SIG-M5 (cell line): ENCODE data around the gene TTF1.
A peak's percentile ranks its signal among the peaks of the same experiment; 100 is the strongest.

Experiments used
- DNase-seq: peaks from one replicate; lab custom pipeline; 2025; lab: John Stamatoyannopoulos, UW

Gene TTF1, protein sequence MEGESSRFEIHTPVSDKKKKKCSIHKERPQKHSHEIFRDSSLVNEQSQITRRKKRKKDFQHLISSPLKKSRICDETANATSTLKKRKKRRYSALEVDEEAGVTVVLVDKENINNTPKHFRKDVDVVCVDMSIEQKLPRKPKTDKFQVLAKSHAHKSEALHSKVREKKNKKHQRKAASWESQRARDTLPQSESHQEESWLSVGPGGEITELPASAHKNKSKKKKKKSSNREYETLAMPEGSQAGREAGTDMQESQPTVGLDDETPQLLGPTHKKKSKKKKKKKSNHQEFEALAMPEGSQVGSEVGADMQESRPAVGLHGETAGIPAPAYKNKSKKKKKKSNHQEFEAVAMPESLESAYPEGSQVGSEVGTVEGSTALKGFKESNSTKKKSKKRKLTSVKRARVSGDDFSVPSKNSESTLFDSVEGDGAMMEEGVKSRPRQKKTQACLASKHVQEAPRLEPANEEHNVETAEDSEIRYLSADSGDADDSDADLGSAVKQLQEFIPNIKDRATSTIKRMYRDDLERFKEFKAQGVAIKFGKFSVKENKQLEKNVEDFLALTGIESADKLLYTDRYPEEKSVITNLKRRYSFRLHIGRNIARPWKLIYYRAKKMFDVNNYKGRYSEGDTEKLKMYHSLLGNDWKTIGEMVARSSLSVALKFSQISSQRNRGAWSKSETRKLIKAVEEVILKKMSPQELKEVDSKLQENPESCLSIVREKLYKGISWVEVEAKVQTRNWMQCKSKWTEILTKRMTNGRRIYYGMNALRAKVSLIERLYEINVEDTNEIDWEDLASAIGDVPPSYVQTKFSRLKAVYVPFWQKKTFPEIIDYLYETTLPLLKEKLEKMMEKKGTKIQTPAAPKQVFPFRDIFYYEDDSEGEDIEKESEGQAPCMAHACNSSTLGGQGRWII

DNA sequence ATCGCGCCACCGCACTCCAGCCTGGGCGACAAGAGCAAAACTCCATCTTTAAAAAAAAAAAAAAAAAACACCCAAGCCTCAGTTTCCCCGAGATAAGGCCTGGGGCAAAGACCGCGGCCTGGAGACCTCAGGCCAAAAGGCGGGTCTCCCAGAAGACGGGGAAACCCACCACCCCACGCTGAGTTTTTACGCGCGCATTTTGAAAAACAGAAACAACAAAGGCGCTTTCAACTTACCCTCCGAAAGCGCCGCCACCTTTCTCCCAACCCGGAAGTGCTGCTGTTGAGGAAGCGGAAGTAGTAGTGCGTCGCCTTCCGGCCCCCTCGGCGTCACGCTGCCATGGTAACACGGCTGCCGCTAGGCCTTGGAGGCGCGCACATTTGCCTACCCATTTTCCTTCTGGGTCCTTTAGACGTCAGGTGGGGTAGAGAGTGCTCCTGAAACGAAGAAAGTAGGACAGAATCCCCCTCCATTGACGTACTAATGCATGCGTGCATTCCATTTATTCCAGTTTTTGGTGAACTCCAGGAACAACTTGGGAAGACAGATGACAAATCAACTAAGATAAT, at the start of gene TTF1:
TSS of gene TTF1 (minus strand) at position 287 of the 569 bp plus-strand sequence. CDS start 4,019 bp downstream, outside the sequence.
- peak; percentile 74 for DNase-seq

DNA sequence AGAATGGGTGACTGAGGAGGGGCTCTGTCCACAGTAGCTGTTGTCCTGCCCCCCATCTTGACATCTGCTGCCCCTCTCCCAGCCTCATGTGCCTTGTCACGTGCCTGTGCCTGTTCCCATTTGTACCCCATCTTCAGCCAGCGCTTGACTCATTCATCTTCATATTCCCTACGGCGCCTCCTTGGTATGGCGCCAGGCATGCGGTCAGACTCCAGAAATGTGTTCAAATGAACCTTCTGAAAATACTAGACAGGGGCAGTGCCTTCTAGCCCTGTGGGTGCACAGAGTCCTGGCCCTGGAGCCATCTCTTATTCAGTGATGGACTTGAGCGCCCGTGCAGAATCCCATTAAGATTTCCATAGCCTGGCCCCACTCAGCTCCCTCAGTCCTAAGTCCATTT, 49.6 kb upstream of the TTF1 start:
- DNase-seq = no peak

DNA sequence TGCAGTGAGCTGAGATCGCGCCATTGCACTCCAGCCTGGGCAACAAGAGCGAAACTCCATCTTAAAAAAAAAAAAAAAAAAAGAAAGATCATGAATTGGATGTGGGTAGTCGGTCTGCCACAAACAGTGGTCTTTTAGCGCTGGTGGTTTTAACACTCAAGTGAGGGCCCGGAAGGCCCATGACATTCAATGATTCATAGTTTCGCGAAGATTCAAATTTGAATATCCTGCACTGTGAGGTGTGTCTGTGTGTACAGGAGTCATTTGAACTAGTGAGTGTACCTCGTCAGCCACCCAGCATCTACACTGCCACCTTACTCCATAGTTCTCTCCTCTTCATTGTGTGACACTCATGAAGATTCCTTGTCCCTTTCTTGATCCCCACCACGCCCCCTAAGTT, 44.6 kb upstream of the TTF1 start:
- no peak for DNase-seq

DNA sequence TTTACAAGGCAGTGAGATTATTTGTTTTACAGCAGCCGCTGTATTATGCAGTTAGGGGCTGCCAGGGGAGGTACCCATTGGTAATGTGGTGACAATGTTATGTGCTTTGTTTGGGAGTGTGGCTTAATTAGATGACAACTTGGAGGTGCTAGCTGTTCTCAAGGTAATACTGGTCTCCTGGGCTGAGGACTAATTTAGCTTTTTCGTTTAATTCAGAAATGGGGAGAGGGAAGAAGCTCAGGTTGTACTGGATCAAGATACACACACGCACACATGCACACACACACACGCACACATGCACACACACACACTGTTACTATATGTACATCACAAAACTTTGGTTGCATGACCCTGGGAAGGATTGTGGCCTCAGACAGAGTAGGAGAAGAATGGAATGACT, 41.3 kb upstream of the TTF1 start:
- no peak for DNase-seq

DNA sequence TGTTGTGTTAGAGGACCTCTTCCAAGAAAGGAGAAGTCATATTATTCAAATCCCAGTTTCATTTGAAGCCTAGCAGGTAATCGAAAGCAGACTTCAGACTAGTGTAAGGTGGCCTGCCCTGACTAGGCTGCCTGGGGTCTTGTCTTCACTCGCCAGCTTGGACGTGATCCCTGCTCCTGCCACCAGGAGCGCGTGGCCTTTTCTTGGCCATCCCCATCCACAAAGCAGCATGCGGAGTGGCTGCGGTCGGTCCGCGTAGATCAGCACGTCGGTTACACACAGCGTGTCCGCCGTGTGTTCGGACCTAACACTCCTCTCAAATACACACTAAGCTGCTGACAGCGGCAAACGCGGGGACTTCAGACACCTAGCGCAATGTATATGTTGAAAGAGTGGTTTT, 40.7 kb upstream of the TTF1 start:
- no peak for DNase-seq

DNA sequence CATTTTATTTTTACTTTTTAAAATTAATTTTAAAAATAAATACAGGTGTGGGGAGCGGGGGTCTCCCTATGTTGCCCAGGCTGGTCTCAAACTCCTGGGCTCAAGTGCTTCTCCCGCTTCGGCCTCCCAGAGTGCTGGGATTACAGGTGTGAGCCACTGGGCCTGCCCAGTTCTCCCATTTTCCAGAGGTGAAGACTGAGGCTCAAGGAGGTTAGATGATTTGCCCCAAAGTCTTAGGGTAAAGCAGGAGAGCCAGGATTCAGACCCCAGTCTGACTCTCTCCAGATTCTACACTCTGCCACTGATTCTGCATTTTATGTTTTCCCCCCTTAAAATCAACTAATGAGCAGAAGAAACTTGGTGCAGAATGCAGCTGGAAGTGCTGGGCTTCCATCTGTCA, 40.2 kb upstream of the TTF1 start:
- DNase-seq = no peak

DNA sequence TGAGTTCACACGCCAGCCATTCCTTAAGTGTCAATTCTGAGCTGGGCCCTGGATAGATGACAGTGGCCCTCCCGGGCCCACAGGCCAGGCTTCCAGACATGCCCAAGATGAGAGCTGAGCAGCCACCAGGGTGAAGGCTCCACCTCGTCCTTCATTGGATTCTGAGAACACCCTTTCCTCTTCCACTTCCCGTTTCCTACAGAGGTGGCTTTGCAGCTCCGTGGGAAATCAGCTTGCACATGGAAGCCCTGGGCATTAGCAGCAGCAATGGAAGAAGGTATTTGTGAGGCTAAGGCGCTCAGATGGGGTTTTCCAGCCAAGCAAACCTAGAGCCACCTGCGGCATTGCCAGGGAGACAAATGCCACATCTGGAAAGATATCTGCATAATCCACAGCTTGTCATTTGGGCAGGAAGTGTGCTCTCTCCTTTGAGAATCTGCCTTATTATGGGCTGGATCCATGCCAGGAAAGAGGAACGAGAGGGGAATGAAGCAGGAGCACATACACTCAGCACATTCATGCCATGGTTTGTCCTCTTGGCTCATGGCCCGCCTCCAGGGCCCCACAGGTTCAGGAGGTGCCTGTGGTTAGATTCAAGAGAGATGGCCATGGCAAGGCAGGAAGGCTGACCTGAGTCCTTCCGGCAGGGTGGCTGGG, 37.4 kb upstream of the TTF1 start:
- DNase-seq = no peak

DNA sequence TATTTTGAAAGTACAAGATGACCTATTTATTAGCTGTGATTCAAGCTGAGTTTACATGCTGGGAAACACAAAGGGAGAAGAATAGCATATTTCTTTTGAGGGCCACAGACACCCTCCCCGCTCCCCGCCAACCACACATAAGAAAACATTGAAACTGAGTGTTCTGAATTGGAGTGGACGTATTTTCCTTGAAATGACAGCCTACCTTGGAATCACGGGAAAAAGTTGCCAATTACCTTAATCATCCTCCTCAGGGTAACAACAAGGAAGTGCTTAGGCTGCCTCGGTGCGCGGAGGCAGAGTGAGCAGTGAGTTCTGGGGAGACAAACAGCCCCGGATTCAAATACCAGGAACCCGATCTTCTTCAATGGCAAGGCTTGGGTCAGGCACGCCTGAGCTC, 34.8 kb upstream of the TTF1 start:
- no peak for DNase-seq

DNA sequence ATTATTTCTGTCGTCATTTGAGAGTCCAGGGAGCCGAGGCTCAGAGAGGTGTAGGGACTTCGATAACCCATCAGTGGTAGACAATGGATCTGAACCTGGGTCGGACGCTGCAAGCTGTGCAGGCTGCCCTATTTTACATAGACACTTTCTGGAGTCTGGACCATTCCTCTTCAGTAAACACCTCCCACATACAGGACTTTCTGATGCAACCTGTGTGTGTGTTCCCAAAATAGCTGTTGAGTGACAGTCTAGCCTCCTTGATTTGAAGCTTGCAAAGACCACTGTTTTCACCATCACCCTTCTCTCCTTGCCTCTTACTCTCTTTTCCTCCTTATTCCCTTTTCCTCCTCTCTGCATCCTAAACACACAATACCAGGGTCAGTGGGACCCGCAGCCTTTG, 34.1 kb upstream of the TTF1 start:
- DNase-seq = no peak

DNA sequence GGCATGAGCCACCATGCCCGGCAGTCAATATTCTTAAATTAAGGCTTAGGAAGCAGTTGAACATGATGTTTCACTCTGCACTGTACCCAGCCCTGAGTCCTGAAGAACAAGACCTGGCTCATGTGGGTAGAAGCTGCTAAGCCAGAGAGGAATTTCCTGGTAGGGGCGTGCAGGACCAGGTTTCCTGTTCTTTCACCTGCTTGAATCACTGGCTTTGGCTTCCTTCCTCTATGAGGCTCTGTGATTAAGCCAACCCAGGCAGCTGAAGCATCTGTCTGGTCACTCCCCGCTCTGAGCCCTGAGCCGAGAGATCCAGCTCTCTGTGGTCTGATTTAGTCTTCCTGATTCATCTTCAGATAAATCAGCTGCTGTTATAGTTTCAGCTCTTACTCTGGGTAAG, 32.5 kb upstream of the TTF1 start:
- DNase-seq = no peak

DNA sequence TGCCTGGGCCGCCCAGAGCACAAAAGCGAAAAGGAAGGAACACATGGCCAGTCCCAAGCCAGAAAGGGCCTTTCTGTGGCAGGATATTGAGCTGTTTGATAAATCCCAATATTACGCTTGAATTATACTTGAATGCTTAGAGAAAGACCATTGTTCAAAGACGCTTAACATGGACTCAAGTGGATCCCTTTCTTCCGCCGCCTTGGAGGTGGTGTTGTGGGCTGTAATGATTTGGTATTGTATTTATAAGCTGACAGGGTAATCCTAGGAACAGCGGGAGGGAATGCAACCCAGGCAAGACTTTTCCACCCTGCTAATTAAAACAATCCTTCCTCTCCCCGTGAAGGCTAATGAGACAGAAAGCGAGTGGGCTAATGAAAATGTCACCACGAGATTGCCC, 28.2 kb upstream of the TTF1 start:
- no peak for DNase-seq

DNA sequence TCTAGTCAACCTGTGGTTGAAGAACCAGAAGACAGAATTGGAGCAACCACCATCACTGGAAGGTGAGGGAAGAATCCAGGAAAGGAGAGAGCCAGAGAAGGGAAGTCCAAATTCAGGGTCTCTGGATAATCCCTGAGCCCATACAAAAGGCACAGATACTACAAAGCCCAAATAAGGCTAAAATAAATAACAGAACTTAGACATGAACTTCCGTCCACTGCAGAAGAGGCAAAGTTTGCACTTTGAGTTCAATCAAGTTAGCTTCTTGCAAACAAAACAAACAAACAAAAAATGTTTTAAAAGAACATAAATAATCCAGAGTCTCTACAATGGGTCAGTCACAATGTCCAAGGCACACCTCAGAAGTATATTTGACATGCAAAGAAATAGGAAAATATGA, 24.4 kb upstream of the TTF1 start:
- DNase-seq = no peak

DNA sequence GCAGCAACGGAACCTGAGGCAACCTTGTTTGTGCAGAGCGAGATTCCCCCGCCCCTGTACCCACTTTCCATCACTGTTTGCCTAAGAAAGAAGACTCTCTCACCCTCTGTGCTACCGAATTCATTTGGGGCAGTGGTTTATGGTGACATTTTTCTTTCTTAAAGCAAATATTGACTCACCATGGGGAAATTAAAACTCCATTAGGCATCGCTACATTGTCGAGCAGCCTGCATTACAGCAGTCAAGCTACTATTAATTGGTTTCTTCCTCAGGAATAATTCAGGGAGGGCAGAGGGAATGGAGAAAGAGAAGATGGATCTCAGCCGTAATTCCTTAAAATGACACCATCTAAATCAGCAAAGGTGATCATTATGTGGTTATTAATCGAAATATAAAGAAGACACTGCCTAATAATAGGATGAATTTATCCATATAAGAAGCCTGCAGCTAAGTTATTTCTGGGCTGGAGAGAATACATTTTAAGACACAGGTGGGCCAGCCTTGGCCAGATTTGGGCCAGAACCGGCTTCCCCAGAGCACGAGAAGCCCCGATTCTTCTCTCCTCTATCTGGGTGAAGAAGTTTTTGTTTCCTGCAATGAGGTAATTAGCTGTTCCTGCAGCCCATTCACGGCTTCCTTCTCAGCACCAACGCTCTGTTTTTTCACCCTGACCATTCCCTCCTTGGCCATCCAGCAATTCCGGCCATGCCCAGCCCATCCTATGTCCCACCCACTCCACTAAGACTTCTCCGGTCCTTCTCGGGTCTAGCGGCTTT, 20.2 kb upstream of the TTF1 start:
- no peak for DNase-seq

DNA sequence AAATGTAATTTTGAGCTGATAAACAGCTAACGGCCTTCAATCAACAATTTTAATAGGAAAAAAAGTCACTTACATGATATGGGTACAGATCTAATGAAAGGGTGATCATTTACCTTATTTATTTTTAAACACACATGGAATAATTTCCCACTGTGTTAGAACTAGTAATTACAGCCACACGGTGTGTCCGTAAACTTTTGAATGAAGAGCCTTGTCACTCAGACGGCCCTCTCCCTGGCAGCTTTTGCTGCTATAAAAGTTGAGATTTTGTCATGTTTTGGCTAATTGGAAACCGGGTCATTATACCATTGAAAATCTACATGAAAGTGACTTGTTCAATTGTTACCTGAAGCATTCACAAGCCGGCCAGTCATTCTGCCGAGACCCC, 19.0 kb upstream of the TTF1 start:
- no peak for DNase-seq

DNA sequence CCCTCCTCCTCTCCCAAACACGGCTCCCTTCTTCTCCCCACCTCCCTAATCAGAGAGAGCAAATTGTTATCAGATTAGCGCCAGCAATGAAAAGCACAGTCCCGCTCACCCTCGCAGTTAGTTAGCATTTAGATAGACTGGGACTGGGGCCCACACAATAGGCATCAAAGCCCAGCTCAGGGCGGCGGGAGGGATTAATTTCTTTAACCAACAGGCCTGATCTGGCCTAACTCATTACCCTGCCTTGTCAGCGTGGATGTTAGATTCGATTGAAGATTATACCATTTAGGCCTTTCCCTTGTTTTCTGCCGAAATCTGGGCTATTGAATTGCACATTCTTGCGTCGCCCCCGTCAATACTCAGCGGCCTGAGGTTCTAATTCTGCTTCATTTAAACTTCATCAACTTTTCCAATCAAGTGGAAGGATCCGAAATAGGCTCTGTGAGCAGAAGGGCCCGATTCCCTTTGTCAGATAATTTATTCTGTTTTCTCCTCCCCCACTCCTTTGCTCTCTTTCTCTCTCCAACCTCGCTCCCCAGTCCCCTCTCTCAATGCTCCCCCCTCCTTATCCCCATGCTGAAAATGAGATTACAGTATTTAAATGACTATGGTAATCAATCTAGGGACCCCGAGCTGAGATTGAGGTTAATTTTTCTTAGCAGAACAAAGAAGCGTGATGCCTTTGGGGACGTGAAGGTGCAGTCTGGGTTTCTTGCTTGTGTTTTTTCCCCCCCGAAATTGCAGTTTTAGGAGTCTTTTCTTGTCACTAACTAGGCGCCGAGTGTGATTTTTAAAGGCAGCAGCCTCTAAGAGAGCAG, 18.4 kb upstream of the TTF1 start:
- no peak for DNase-seq

DNA sequence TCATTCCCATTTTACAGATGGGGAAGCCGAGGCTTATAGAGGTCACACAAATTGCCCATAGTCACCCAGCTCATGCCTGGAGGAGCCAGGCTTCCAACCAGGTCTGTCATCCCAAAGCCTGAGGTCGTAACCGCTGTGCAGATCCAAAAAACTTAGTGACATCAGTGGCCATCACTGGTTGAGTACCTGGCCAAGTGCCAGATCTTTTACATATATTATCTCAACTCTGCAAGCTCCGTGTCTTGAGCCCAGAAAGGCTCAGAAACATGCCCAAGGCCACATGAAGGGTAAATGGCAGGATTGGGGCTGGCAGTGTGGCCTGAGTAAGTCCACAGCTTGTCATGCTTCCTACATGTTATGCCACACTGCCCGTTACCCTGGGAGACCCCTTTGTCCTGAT, 16.9 kb upstream of the TTF1 start:
- DNase-seq = no peak

DNA sequence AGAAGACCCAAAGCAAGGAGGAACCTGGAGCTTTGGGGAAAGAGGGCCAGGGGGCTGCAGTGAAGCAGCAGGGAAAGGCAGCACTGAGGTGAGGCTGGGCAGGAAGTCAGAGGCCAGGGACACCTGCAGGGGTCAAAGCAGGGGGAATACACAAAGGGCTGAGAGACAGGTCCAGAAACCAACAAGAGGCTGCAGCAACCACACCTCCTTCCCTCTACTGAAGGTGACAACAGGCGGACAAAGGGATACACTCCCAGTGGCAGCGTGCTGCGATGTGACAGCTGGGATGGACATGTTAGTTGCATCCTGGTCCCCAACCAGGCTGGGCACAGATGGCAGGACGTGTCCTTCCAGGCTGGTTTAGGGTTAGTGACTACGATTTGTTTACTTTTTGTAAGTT, 15.9 kb upstream of the TTF1 start:
- DNase-seq = no peak

DNA sequence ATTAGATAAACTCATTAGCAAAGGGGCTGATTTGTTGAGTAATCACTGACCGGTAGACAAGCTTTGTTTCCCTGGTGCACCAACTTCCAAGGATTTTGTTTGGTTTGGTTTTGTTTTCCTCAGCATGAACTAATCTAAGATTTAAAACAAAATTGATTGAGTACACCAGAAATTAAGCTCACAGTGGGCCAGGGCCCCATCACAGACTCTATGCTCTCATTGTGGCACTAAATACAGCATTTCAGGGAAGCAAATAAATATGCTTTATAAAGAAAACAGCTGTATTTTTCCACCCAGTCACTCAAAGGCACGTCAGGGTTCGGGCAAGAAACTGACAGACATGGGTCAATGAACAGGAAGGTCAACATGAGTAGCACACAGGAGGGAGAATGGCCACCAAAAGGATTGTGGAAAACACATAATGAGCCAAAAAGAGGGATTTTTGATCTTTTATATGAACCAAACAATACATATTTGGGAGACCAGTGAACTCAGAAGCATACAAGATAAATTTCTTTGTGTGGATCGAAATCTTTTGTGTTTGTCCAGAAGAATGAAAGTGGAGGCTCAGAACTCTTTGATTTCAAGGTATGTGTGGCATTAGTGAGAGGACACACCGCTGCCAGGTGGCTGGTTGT, 12.2 kb upstream of the TTF1 start:
- DNase-seq = no peak

DNA sequence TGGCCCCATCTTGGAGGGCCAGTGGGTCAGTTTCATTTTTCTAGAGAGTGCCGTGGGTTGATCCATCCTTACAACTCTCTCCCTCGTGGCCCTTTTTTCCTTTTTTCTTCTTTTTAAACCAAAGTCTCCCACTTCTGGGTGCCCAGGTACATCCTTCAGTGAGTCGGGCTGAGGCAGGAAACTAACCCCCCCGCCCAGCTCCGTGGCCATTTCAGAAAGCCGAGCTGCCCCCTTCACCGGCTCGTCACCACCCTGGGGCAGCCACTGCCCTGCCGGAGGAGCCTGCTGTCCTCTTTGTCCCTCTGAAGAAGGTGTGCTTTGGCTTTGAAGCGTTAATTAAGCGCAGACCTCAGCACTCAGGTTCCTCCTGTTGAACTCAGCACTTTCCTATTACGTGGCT, 8.5 kb upstream of the TTF1 start:
- no peak for DNase-seq

DNA sequence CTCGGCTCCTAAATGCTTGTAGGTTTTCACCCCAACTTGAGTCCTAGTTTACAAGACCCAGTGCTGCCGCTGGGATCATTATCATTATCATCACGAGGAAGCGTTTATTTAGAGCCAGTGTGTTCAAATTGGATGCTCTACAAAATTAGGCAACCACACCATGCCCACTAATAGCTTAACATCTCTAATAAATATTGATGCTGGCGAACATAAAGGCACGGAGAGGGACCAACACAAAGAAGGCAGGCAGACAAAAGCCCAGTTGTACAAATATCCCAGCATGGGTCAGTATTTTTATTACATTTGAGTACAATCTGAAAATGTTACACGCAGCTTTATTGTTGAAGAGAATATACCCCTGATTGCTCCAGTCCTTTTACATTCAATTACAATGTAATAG, 8.1 kb upstream of the TTF1 start:
- no peak for DNase-seq
